ENCODE results near the gene CYTH1. TPM values are rescaled to one million over a fixed set of nuclear protein-coding genes. Genes with fewer than 3 reads are reported as not detected.

The CYTH1 gene
- total RNA-seq, 1 experiment from 2014 or later: 9.7 TPM

DNA sequence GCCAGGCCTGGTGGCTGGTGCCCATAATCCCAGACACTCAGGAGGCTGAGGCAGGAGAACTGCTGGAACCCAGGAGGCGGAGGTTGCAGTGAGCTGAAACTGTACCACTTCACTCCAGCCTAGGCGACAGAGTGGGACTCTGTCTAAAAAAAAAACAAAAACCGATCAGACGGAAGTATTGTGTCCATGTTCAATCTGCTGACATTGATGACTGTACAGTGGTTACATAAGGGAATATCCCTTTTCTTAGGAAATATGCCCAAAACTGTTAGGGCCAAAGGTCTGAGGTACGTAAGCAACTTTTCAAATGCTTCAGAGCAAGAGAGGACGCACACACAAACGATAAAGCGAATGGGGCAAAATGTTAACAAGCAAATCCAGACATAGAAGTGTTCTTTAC, 135.0 kb downstream of the CYTH1 start:
- Histone ChIP-seq H2BK20ac (ENCODE audit: low read depth, low read length, poor library complexity, severe bottlenecking) (no peak overlapping the region), H3K18ac (ENCODE audit: insufficient read length, low read depth, low read length) (no peak overlapping the region), H4K91ac (ENCODE audit: insufficient read length, low read depth, low read length) (no peak overlapping the region), H2AFZ (ENCODE audit: low read length) (no peak overlapping the region), H2BK5ac (ENCODE audit: insufficient read length, low read length) (no peak overlapping the region), H3K23ac (ENCODE audit: insufficient read length, low read depth, low read length) (no peak overlapping the region), H2AK5ac (ENCODE audit: insufficient read length, low read length) (no peak overlapping the region), H2BK120ac (ENCODE audit: low read depth, low read length, poor library complexity, severe bottlenecking) (no peak overlapping the region), H2BK15ac (ENCODE audit: low read depth, low read length) (no peak overlapping the region), H3K9ac (ENCODE audit: extremely low read depth, insufficient read length, low read length) (no peak overlapping the region), H3K23me2 (ENCODE audit: insufficient read length, low read depth, low read length, poor library complexity, severe bottlenecking) (no peaks in the 10 kb centered on the region), H3T11ph (ENCODE audit: low read length) (no peak overlapping the region), H3K56ac (ENCODE audit: insufficient read length, low read depth, low read length) (no peak overlapping the region), H3K79me1 (ENCODE audit: insufficient read depth, low read depth, low read length, poor library complexity, severe bottlenecking) (no peaks in the 10 kb centered on the region), H2BK12ac (ENCODE audit: insufficient read length, low read depth, low read length) (no peak overlapping the region), H3K27ac (ENCODE audit: insufficient read length, low read depth, low read length) (no peak overlapping the region), H4K5ac (ENCODE audit: insufficient read length, low read depth, low read length) (no peak overlapping the region), H3K4me1 (ENCODE audit: insufficient read depth, low read length) (no peaks in the 10 kb centered on the region), H3K14ac (ENCODE audit: insufficient read depth, low read length) (no peak overlapping the region), H4K8ac (replicated peaks; ENCODE audit: insufficient read length, low read depth, low read length) (no peak overlapping the region), H4K20me1 (ENCODE audit: control insufficient read depth, insufficient read depth, insufficient read length) (no peaks in the 10 kb centered on the region), H3K27me3 (ENCODE audit: insufficient read depth, low read length) (no peaks in the 10 kb centered on the region; the same call in 1 of the 2 replicates), H3K4me2 (ENCODE audit: insufficient read depth, insufficient read length, low read length) (no peak overlapping the region), H3K79me2 (ENCODE audit: insufficient read depth, low read length) (no peaks in the 10 kb centered on the region), H3K4ac (ENCODE audit: low read depth, low read length) (no peak overlapping the region), H3K9me3 (ENCODE audit: control insufficient read depth, low read depth, low read length) (no peaks in the 10 kb centered on the region)
- WGBS (ENCODE audit: extremely low coverage, insufficient read length, low lambda C conversion rate): no CpG with 5 or more reads among the region's 8 CpGs
- Mint-ChIP-seq H3K27me3 (ENCODE audit: low read depth) (no peaks in the 10 kb centered on the region; the same call in 1 of the 2 replicates), H3K27ac (no peak overlapping the region), H3K9me3 (peaks cover 0 to 2% of the 10 kb centered on the region in 2 experiments; a peak in 3 of 5 replicates), H3K4me3 (no peak overlapping the region), H3K4me1 (peaks cover 4 to 13% of the 10 kb centered on the region in 2 experiments; a peak in 1 of 4 replicates), H3K36me3 (ENCODE audit: insufficient read depth in 1 of 3, low read depth in 3 of 3) (no peaks in the 10 kb centered on the region)
- TF ChIP-seq, protein P1, sequence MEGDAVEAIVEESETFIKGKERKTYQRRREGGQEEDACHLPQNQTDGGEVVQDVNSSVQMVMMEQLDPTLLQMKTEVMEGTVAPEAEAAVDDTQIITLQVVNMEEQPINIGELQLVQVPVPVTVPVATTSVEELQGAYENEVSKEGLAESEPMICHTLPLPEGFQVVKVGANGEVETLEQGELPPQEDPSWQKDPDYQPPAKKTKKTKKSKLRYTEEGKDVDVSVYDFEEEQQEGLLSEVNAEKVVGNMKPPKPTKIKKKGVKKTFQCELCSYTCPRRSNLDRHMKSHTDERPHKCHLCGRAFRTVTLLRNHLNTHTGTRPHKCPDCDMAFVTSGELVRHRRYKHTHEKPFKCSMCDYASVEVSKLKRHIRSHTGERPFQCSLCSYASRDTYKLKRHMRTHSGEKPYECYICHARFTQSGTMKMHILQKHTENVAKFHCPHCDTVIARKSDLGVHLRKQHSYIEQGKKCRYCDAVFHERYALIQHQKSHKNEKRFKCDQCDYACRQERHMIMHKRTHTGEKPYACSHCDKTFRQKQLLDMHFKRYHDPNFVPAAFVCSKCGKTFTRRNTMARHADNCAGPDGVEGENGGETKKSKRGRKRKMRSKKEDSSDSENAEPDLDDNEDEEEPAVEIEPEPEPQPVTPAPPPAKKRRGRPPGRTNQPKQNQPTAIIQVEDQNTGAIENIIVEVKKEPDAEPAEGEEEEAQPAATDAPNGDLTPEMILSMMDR (conservative IDR thresholded peaks at IDR 0.05): no peak
- no peak for DNase-seq
